HG03103 (cell line): ENCODE measurements around the gene MTUS2.

Source experiments
- ATAC-seq: cut with Tn5 transposase; IDR thresholded peaks from one replicate; pipeline ENCODE4 v1.9.1; 2021; ENCODE audit warnings: low read depth; ENCODE audit not compliant: unreplicated experiment

The MTUS2 gene

GRCh38 chr13:29493796-29494195 lies 673.7 kb downstream of the MTUS2 start:
- no peak for ATAC-seq

GRCh38 chr13:29494520-29494919 lies 674.4 kb downstream of the MTUS2 start:
- no peak for ATAC-seq

DNA sequence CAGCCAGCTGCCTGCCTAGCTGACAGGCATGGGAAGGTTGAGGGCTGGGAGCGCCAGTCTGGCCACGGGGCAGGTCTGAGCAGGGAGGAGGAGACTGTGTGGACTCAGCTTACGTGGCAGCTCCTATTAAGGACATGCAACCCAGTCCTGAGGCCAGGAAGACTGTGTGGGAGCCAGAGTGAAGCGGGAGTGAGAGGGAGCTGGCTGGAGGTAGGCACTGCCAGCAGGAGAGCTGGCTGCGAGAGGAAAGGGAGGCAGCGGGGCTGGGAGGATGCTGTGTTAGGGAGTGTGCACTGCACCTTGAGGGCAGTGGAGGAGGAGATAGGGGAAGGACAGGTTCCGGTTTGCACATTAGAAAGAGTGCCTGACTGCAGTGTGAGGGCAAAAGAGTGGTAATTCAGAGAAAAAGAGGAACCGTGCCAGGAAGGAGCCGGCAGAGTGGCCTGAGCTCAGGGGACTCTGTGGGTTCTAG lies 676.1 kb downstream of the MTUS2 start:
- peak; percentile 64 for ATAC-seq

- ATAC-seq: no peak
Observed at GRCh38 chr13:29497137-29497654, 677.1 kb downstream of the MTUS2 start.

GRCh38 chr13:29498426-29499040 lies 678.4 kb downstream of the MTUS2 start:
- no peak for ATAC-seq

- no peak for ATAC-seq
Observed at GRCh38 chr13:29499506-29500165, 679.5 kb downstream of the MTUS2 start.

- no peak for ATAC-seq
Observed at GRCh38 chr13:29500386-29500785, 680.2 kb downstream of the MTUS2 start.

DNA sequence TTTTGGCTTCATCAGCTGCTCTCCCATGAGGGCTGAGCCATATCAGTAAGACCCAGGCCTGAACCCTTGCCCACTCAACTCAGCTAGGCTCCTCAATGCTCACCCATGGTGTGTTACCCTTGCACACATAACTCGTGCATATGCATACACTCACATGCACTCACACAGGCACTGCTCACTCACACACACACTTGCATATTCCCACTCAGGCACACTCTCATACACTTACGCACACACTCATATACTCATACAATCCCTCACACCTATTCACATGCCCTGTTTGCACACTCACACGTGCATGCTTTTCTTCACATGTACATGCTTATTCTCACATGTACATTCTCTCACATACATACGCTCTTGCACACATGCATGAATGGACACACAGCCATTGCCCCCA lies 681.5 kb downstream of the MTUS2 start:
- no peak for ATAC-seq

- ATAC-seq: no peak
Observed at GRCh38 chr13:29502391-29503008, 682.4 kb downstream of the MTUS2 start.

DNA sequence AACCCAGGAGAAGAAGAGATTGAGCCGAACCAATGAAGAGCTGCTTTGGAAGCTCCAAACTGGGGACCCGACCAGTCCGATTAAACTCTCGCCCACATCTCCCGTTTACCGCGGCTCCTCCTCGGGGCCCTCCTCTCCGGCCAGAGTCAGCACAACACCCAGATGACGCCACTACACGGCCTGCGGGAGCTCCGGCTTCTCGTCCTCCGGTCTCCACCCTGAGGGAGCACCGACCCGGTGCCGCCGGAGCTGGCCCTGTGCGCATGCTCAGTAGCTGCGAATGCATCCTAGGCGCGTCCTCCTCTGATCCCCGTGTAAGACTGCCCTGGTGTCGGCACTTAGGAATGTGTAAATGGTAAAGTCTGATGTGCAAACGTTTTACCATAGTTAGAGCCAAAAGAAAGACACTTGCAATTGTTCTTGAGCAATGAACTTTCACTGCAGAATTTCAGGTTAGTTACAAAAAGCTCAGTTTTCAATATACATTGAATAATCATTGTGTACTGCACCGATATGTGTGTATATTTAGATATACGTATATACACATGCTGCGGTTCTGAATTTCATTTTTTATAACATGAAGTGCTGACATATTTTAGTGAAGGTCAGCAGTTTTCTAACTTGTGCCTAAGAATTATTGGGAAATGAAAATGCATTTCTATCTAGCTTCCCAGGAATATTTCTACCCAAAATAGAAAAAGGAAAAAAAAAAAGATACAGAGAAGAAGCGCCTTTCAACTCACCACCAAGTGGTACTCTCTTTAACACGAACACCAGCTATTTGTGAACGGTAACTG lies 683.1 kb downstream of the MTUS2 start:
- ATAC-seq: no peak

- ATAC-seq: no peak
Observed at GRCh38 chr13:29504691-29505090, 684.6 kb downstream of the MTUS2 start.

GRCh38 chr13:29505511-29505910 lies 685.4 kb downstream of the MTUS2 start:
- no peak for ATAC-seq

DNA sequence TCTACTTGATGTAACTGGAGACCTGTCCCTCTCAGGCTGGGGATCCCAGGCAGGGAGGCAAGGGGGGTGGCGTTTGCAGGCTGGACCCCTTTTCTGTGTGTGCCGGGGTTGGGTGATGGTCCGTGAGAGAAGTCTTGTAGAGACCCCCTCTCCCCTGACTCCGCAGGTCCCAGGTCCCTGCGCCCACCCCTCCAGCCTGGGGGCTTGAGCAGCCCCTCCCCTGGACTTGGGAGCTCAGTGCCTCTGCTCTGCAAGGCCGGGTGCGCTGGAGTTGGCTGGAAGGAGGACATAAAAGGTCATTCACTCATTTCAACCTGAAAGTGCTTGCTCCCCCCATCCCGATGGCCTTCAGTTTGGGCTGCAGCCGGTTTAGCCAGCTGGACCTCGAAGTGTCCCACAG lies 685.8 kb downstream of the MTUS2 start:
- no peak for ATAC-seq

DNA sequence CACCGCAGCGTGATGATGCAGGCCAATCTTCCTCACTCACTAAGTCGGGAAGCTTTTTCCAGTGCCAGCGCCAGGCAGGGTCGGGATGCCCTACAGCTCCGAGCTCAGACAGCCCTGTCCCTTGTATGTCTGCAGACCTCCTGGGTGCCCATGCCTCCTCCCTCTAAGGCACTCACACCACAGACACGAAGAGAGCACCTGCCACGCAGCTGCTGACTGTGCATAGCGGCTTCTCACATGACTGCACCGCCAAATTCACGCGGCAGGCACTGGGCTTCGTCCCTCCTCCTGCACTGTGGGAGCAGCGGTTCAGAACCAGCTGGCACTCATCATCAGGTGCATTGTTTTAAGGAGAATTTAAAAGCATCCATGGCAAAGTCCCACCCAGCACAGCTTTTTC lies 687.2 kb downstream of the MTUS2 start:
- no peak for ATAC-seq

DNA sequence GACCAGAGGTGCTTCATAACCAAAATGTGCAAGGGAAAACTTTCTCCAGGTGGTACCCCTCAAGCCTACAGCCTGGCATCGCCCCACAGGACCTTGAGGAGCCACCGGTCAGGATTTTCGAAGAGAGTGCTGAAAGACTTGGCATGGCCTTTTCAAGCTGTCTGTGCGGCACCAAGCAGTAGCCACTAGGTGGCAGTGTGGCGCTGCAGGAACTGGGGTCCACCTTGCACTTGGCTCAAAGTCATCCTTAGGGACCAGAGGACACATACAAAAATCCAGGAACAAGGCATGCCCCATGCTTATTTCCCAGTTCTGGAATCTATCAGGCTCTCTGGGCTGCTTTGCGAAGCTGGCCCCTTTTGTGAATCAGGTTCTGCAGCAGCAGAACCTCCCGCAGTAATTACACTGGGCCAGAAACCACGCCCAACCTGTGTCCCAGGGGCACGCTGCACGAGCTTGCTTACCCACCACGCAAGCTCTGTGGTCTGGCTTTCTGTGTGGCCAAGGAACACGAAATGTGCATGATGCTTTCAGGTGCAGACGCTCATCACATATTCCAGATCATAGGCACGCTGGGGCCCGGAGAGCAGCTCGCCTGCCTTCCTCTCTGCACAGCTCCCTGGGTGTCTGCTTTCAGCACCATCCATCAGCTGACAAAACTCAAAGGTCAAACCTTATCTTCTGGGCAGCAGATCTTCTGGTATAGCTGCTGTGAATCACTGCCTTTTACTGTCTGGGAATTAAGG lies 688.2 kb downstream of the MTUS2 start:
- ATAC-seq: no peak

GRCh38 chr13:29508876-29509252 lies 688.7 kb downstream of the MTUS2 start:
- no peak for ATAC-seq

GRCh38 chr13:29509999-29510589 lies 690.0 kb downstream of the MTUS2 start:
- ATAC-seq: no peak

DNA sequence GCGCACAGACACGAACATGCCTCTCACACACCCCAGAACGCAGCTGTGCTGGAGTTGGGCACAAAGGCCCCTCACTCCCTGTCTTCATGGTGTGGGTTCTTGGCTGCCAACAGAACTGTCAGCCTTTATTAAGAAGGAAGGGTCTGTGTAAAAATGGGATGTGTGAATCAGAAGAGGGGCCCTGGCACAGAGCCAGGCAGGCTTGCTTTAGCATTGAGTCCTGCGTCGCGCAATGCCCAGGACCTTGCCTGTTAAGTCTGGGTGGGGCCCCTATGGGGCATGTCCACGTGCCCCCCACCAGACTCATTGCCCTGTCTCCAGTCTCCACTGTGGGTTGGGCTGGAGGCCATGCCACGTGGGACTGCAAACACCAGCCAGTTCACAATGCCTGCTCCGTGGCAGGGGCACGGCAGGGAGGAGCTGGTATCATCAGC lies 690.5 kb downstream of the MTUS2 start:
- ATAC-seq: no peak

DNA sequence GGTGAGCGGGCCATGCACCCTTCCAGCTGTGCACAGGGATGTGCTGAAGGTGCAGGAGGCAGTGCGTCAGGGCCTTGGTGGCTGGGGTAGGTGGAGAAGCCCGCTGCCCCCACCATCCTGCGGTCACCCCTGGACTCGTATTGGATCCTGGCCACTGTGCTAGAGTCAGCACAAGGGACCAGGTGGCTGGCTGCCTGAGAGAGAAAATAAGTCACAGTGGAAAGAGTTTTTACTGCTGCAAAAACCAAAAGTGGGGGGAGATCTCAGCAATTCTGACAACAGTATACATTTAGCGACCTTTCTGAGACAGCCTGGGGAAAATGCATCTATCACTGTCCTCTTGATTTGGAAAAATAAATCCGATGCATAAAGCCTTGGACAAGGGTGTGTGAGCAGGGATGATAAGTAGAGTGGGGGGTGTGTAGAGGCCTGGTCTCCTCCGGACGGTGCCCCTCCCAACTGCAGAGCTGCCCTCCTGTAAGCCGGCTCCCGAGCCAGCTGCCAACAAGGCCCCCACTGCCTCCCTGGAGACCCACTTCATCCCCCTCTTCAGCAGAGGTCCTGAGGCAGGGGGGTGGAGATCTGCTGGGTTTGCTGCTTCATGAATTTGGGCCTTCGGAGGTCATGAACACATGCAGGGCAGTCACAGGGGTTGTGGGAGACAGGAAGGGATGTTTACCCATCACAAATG lies 691.1 kb downstream of the MTUS2 start:
- ATAC-seq: no peak
